KOPT-K1 (cell line): ENCODE results near the gene PLAAT3.
"Not testable (repeated sequence)": the region's sequence is repeated elsewhere in the genome, so short reads cannot be mapped to it uniquely, and the experiment has no call there.

ENCODE experiments used
- H3K27ac ChIP-seq: fragments of 200-600 bp; sonication (generic); 2 replicates; pipeline ENCODE4 v1.5.1; 2016; ENCODE audit warnings: antibody characterized with exemption, mild to moderate bottlenecking, low read depth, low read length; ENCODE audit not compliant: poor library complexity, severe bottlenecking
- H3K36me3 ChIP-seq: fragments of 200-600 bp; sonication (generic); 2 replicates; pipeline ENCODE4 v1.5.1; 2017; ENCODE audit warnings: antibody characterized with exemption, mild to moderate bottlenecking, low read length, moderate library complexity; ENCODE audit not compliant: insufficient read depth
- H3K9me3 ChIP-seq: fragments of 200-600 bp; sonication (generic); 2 replicates; pipeline ENCODE4 v1.5.1; 2017; ENCODE audit warnings: antibody characterized with exemption, low read length, mild to moderate bottlenecking; ENCODE audit not compliant: insufficient read depth, poor library complexity, severe bottlenecking

Gene PLAAT3

GRCh38 chr11:63592975-63593395 lies 21.2 kb downstream of the PLAAT3 start:
- no peaks in the 10 kb centered on the region for H3K9me3 ChIP-seq
- no peak overlapping the region for H3K27ac ChIP-seq
- no peaks in the 10 kb centered on the region for H3K36me3 ChIP-seq

- H3K27ac ChIP-seq: no peak overlapping the region
- H3K9me3 ChIP-seq: no peaks in the 10 kb centered on the region
- no peaks in the 10 kb centered on the region for H3K36me3 ChIP-seq
These were observed 24.0 kb downstream of the PLAAT3 start for GRCh38 chr11:63590024-63590788.

GRCh38 chr11:63589000-63589399 lies 25.2 kb downstream of the PLAAT3 start:
- H3K9me3 ChIP-seq: no peaks in the 10 kb centered on the region
- H3K36me3 ChIP-seq: no peaks in the 10 kb centered on the region
- no peak overlapping the region for H3K27ac ChIP-seq

- Histone ChIP-seq H3K9me3 (peaks cover 5% of the 10 kb centered on the region), H3K36me3 (no peaks in the 10 kb centered on the region), H3K27ac (no peak overlapping the region)
These were observed 27.6 kb downstream of the PLAAT3 start for GRCh38 chr11:63586451-63587166.

- Histone ChIP-seq H3K9me3 (peaks cover 24% of the 10 kb centered on the region), H3K27ac (no peak overlapping the region), H3K36me3 (no peaks in the 10 kb centered on the region)
These were observed 30.9 kb downstream of the PLAAT3 start for GRCh38 chr11:63583357-63583677.

- H3K27ac ChIP-seq: not testable (repeated sequence)
These were observed 33.0 kb downstream of the PLAAT3 start for GRCh38 chr11:63581224-63581623.

GRCh38 chr11:63578882-63579281 lies 35.4 kb downstream of the PLAAT3 start:
- H3K9me3 ChIP-seq: peaks cover 24% of the 10 kb centered on the region
- not testable (repeated sequence) for H3K27ac ChIP-seq, H3K36me3 ChIP-seq

More at GRCh38 chr11:63581224-63581623, 33.0 kb downstream of the PLAAT3 start:
- not testable (repeated sequence) for H3K36me3 ChIP-seq
- H3K9me3 ChIP-seq: peaks cover 24% of the 10 kb centered on the region

- Histone ChIP-seq H3K9me3 (peaks cover 4% of the 10 kb centered on the region), H3K36me3 (no peaks in the 10 kb centered on the region), H3K27ac (peak overlapping the region; percentile 49)
These were observed 39.2 kb downstream of the PLAAT3 start for GRCh38 chr11:63574856-63575602.

GRCh38 chr11:63573881-63574855 lies 40.1 kb downstream of the PLAAT3 start:
- H3K27ac ChIP-seq: peak overlapping the region; percentile 49
- H3K36me3 ChIP-seq: no peaks in the 10 kb centered on the region
- H3K9me3 ChIP-seq: no peaks in the 10 kb centered on the region

- H3K9me3 ChIP-seq: no peaks in the 10 kb centered on the region
- H3K36me3 ChIP-seq: no peaks in the 10 kb centered on the region
These were observed 42.1 kb downstream of the PLAAT3 start for GRCh38 chr11:63572026-63572688.

GRCh38 chr11:63569570-63569969 lies 44.7 kb downstream of the PLAAT3 start:
- Histone ChIP-seq H3K27ac (no peak overlapping the region), H3K9me3 (no peaks in the 10 kb centered on the region), H3K36me3 (no peaks in the 10 kb centered on the region)

More at GRCh38 chr11:63572026-63572688, 42.1 kb downstream of the PLAAT3 start:
- H3K27ac ChIP-seq: no peak overlapping the region

GRCh38 chr11:63567044-63567840 lies 47.0 kb downstream of the PLAAT3 start:
- no peak overlapping the region for H3K27ac ChIP-seq
- no peaks in the 10 kb centered on the region for H3K36me3 ChIP-seq
- H3K9me3 ChIP-seq: no peaks in the 10 kb centered on the region

- H3K9me3 ChIP-seq: no peaks in the 10 kb centered on the region
- no peak overlapping the region for H3K27ac ChIP-seq
- no peaks in the 10 kb centered on the region for H3K36me3 ChIP-seq
These were observed 49.4 kb downstream of the PLAAT3 start for GRCh38 chr11:63564784-63565350.
